KMS-11 (cell line): ENCODE measurements around the gene TNFSF8.
A peak's percentile ranks its signal among the peaks of the same experiment; 100 is the strongest.

Experiments
- H2AFZ ChIP-seq: fragments of 200-600 bp; sonication (generic); 2 replicates; pipeline ENCODE4 v1.6.1; 2016; ENCODE audit warnings: antibody characterized with exemption, mixed run types, low read depth
- H3K27ac ChIP-seq: fragments of 200-600 bp; sonication (generic); 2 replicates; pipeline ENCODE4 v1.6.1; 2016; ENCODE audit warnings: mild to moderate bottlenecking, mixed run types
- H3K27me3 ChIP-seq: fragments of 200-600 bp; sonication (generic); 2 replicates; pipeline ENCODE4 v1.6.1; 2017; ENCODE audit warnings: mild to moderate bottlenecking, low read depth, mixed run types, moderate library complexity; ENCODE audit not compliant: insufficient read depth
- H3K36me3 ChIP-seq: fragments of 200-600 bp; sonication (generic); 2 replicates; pipeline ENCODE4 v1.6.1; 2017; ENCODE audit warnings: mild to moderate bottlenecking, mixed run types; ENCODE audit not compliant: insufficient read depth
- H3K4me1 ChIP-seq: fragments of 200-600 bp; sonication (generic); 2 replicates; pipeline ENCODE4 v1.6.1; 2016; ENCODE audit warnings: mild to moderate bottlenecking, low read depth, mixed run types; ENCODE audit not compliant: poor library complexity, severe bottlenecking
- H3K4me2 ChIP-seq: fragments of 200-600 bp; sonication (generic); 2 replicates; pipeline ENCODE4 v1.7.0; 2016; ENCODE audit warnings: mild to moderate bottlenecking, mixed run types
- H3K4me3 ChIP-seq: fragments of 200-600 bp; sonication (generic); IDR thresholded peaks from 2 replicates; pipeline ENCODE4 v1.6.1; 2017; ENCODE audit warnings: low read depth, low read length, mixed read lengths; ENCODE audit not compliant: insufficient read depth
- H3K79me2 ChIP-seq: fragments of 200-600 bp; sonication (generic); 2 replicates; pipeline ENCODE4 v1.6.1; 2016; ENCODE audit warnings: low read depth, mixed run types; ENCODE audit not compliant: insufficient read depth
- H3K9ac ChIP-seq: fragments of 200-600 bp; sonication (generic); 2 replicates; pipeline ENCODE4 v1.6.1; 2016; ENCODE audit warnings: mild to moderate bottlenecking, mixed run types
- H4K20me1 ChIP-seq: fragments of 200-600 bp; sonication (generic); 2 replicates; pipeline ENCODE4 v1.6.1; 2016; ENCODE audit warnings: mild to moderate bottlenecking, mixed run types; ENCODE audit not compliant: insufficient read depth
- TF ChIP-seq, protein P1 (sequence below): fragments of 200-600 bp; sonication (generic); conservative IDR thresholded peaks from 2 replicates; pipeline ENCODE4 v1.6.1; 2017; ENCODE audit warnings: low read depth, mild to moderate bottlenecking, antibody characterized with exemption, low read length, moderate library complexity, mixed read lengths

TNFSF8 gene

DNA sequence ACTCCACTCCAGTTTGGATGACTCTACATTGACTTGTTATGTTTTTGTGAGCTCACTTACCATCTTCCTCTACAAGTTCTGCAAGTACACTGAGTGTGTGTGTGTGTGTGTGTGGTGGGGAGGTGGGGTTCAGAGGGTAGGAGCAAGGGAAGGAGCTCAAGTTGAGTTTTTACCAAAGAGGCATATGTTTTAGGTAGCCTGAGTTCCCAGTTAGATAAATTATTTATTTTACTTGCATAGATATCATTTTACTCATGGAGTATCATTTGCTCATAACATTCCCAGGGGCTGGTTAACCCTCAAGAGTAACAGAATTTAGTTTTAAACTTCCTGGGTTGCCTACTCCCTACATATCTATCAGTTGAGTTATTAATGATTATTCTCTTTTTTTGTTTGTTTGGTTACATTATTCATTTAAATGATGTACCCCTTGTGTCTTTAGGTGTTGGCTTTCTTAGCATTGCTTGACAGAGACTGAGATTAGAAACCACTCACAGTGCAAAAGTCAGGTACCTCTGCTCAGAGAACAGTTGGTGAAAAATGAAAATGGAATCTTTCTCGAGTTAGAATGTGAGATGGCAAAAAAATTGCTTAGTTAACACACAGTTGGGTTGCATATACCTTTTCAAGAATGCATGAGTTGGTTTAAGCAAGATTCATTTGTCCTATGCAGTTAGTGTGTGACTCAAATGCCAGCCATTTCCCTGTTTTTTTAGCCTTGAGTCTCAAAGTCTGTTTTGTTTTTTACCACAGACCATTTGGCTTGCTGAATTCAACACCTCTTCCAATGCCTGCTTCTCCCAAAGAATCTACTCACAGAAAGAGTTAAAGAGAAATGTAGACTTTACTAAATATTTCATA lies 29.2 kb downstream of the TNFSF8 start:
- Histone ChIP-seq H3K27ac (peak overlapping the region; percentile 69; the same call in 1 of the 2 replicates), H3K79me2 (no peaks in the 10 kb centered on the region), H3K4me2 (peak overlapping the region; percentile 35; the same call in 1 of the 2 replicates), H2AFZ (peak overlapping the region; percentile 44; the same call in 1 of the 2 replicates), H3K4me1 (peaks cover 65% of the 10 kb centered on the region), H3K4me3 (no peak overlapping the region), H3K9ac (no peak overlapping the region; the same call in 1 of the 2 replicates), H3K36me3 (no peaks in the 10 kb centered on the region), H4K20me1 (no peaks in the 10 kb centered on the region), H3K27me3 (no peaks in the 10 kb centered on the region)
- TF ChIP-seq, protein P1, sequence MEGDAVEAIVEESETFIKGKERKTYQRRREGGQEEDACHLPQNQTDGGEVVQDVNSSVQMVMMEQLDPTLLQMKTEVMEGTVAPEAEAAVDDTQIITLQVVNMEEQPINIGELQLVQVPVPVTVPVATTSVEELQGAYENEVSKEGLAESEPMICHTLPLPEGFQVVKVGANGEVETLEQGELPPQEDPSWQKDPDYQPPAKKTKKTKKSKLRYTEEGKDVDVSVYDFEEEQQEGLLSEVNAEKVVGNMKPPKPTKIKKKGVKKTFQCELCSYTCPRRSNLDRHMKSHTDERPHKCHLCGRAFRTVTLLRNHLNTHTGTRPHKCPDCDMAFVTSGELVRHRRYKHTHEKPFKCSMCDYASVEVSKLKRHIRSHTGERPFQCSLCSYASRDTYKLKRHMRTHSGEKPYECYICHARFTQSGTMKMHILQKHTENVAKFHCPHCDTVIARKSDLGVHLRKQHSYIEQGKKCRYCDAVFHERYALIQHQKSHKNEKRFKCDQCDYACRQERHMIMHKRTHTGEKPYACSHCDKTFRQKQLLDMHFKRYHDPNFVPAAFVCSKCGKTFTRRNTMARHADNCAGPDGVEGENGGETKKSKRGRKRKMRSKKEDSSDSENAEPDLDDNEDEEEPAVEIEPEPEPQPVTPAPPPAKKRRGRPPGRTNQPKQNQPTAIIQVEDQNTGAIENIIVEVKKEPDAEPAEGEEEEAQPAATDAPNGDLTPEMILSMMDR, result no peak

DNA sequence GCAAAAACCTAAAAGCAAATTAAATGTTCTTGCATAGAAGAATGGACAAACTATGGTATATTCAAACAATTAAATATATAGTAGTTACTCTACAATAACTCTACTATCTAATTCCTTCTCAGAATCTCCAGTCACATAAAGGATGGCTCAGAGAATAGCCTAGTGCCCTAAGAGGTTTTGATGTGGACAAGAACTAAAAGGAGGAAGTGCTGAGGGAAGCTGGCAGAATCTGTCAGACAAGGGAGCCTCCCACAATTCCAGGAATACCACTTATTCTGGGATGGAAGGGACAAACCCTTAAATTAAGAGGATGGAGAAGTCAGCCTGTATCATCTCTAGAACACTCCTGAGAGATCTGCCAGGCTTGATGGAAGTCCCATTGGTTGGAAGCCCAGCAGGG lies 30.4 kb downstream of the TNFSF8 start:
- Histone ChIP-seq H3K27me3 (no peaks in the 10 kb centered on the region), H3K36me3 (no peaks in the 10 kb centered on the region), H4K20me1 (no peaks in the 10 kb centered on the region), H3K79me2 (no peaks in the 10 kb centered on the region), H3K4me1 (peaks cover 65% of the 10 kb centered on the region), H3K9ac (no peak overlapping the region), H3K4me2 (peak overlapping the region; percentile 8; the same call in 1 of the 2 replicates), H3K27ac (no peak overlapping the region), H3K4me3 (no peak overlapping the region), H2AFZ (no peak overlapping the region)
- TF ChIP-seq, protein P1, result no peak

DNA sequence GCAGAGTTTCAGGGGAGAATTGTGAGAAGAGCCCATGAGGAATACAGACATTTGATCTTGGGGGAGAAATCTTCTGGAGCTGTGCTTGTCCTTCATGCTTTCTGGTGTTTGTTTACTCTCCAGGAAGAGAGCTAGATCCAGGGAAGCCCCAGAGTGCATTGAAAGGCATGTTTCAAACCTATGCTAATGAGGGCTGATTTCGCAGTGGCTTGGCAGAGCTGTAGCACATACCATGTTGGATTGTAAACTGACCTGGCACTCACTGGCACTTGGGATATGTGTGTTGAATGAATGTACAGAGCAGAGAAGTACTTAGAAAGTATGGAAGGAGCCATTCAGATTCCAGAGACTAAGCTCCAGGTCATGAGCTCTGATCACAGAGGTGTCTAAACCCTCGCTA lies 30.9 kb downstream of the TNFSF8 start:
- Histone ChIP-seq H4K20me1 (no peaks in the 10 kb centered on the region), H3K79me2 (no peaks in the 10 kb centered on the region), H3K27ac (no peak overlapping the region), H3K36me3 (no peaks in the 10 kb centered on the region), H3K27me3 (no peaks in the 10 kb centered on the region), H3K9ac (no peak overlapping the region), H3K4me3 (no peak overlapping the region), H2AFZ (no peak overlapping the region), H3K4me2 (peak overlapping the region; percentile 70; the same call in 1 of the 2 replicates), H3K4me1 (peaks cover 65% of the 10 kb centered on the region)
- TF ChIP-seq, protein P1, result no peak

DNA sequence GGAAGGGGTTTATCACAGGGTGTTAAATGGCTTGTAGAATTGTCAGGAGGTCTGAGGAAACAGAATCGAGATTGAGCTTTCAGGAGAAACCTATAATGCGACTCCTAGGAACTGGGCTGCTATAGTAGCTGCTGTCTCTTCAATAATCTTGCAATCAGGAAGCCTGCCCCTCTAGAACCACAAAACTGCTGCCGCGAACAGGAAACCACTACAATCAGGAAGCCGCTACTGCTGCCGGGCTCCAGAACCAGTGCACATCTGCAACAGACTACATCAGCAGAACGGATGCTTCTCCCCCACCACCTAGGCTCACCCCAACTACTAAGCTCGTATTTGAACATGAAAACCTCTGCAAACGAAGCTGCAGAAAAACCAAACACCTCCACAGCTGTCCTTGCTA lies 31.6 kb downstream of the TNFSF8 start:
- no peaks in the 10 kb centered on the region for H3K79me2 ChIP-seq
- no peaks in the 10 kb centered on the region for H3K36me3 ChIP-seq
- TF ChIP-seq, protein P1, result no peak
- peak overlapping the region; percentile 56 for H2AFZ ChIP-seq
- H4K20me1 ChIP-seq, result no peaks in the 10 kb centered on the region
- no peak overlapping the region for H3K4me3 ChIP-seq
- peak overlapping the region; percentile 42 for H3K27ac ChIP-seq
- no peaks in the 10 kb centered on the region for H3K27me3 ChIP-seq
- H3K9ac ChIP-seq, result no peak overlapping the region
- H3K4me1 ChIP-seq, result peaks cover 65% of the 10 kb centered on the region
- peak overlapping the region; percentile 70 for H3K4me2 ChIP-seq
